Melanocyte of skin (primary cell): Measurements from ENCODE around the gene DSG4. TPM values are rescaled to one million over a fixed set of nuclear protein-coding genes. Genes with fewer than 3 reads are reported as not detected.

Source experiments
- small RNA-seq, 2 donors: library from RNA; depleted of rRNA; stranded (forward); fragments of <200 nt; gene quantifications; one replicate each; pipeline ENCODE3, GENCODE V24; 2012
- total RNA-seq, 2 donors: library from RNA; depleted of rRNA; stranded (reverse); fragments of >200 nt; gene quantifications; 2 replicates each; pipeline ENCODE4 v1.2.3, GENCODE V29; 2012

DSG4 gene
- not detected for total RNA-seq

DNA sequence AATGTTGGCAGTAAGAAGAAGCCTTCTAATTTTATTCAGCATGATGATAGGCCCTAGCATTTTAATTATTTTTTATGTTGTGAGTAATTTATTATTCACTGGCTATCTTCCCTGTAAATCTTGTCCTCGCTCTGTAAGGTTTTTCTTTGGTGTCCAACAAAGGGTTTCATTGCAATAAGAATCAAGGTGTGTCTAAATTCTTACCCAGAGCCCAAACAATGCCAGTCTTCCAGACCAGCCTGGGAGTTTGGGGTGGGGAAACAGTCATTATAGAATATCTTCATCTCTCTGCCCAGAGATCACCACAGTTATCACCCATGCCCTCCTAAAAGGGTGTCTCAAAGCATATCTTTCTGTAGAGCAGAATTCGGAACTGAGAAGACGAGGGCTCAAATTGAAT, at the start of gene DSG4:
Gene DSG4 (plus strand): TSS at position 301 of the 400 bp plus-strand sequence. CDS start 135 bp downstream, outside the sequence.

GRCh38 chr18:31447530-31448191, 71.1 kb downstream of the DSG4 start, which contains the start of gene DSG3:
Gene DSG3, plus strand, starts transcription at chr18:31447741. Its CDS starts 137 bp downstream, at chr18:31447878.

Small RNA genes within 50 kb of the gene (small RNA-seq; reads per million reads assigned to genes)
- gene RF00019, result 0 reads per million in 2 donors
- 0 reads per million in 2 donors for gene RNU6-167P

Other genes starting within 250 kb of the DSG4 start
- gene DSC1, start 213.9 kb upstream of the DSG4 start, total RNA-seq, result not detected
- not detected for gene DSG1, start 58.6 kb upstream of the DSG4 start, total RNA-seq
- under 1 TPM in 1 of 2 donors, not detected in 1; under 0.01 TPM for gene DSG3, start 71.0 kb downstream of the DSG4 start, total RNA-seq
- gene DSG2, start 121.4 kb downstream of the DSG4 start, total RNA-seq, result 10 to 100 TPM in 1 of 2 donors, 1 to 10 TPM in 1; 3.1 to 11.0 TPM
- not detected for gene TTR, start 215.1 kb downstream of the DSG4 start, total RNA-seq